Stimulated activated CD4-positive, alpha-beta T cell treated with anti-CD3 and anti-CD28 coated beads, Interleukin-4, amount 100 ng/mL, for 48 hours (primary cell): ENCODE data around the gene VWA5B1.

Experiments
- DNase-seq, 2 donors: peaks; one replicate each; pipeline ENCODE4 v3.0.0-alpha.2; 2020; ENCODE audit warnings: low read depth in 2 of 2

VWA5B1 gene

GRCh38 chr1:20322825-20323612 is 32.3 kb downstream of the VWA5B1 start:
- peak; percentile 30 to 37 for DNase-seq

DNA sequence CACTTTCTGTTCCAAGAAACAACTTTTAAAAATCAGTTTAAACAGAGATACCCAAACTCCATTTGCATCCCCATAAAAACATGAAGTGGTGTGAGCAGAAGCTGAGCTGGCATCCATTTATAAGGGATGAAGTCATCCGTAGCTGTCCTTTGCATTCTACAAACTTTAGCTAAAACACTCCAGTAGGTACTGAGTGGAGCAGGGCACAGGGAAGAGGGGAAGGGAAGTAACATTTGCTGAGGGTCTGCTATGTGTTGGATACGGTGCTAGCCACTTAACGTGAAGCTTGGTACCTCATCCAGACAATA is 32.9 kb downstream of the VWA5B1 start:
- DNase-seq, result no peak

GRCh38 chr1:20324704-20325406 is 34.2 kb downstream of the VWA5B1 start:
- DNase-seq, result no peak

DNA sequence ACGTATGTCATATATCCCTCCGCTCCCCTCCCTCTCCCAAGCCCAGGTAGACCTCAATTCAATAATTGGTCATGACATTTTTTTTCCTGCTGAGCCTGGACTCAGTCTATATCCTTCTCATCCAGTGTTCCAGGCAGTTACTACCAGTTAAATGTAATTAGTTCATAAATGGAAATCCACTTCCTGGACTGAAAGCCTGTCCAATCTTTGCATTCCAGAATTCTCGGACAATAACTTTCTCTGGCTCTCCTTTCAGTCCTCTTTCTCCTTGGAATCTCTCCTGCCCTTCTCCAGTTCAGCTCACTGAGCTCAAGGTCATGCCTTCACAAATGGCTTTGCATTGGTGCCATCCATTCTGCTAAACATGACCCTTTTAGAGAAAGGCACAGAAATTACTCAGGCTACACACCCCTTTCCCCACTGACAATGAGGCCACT is 34.8 kb downstream of the VWA5B1 start:
- no peak for DNase-seq

DNA sequence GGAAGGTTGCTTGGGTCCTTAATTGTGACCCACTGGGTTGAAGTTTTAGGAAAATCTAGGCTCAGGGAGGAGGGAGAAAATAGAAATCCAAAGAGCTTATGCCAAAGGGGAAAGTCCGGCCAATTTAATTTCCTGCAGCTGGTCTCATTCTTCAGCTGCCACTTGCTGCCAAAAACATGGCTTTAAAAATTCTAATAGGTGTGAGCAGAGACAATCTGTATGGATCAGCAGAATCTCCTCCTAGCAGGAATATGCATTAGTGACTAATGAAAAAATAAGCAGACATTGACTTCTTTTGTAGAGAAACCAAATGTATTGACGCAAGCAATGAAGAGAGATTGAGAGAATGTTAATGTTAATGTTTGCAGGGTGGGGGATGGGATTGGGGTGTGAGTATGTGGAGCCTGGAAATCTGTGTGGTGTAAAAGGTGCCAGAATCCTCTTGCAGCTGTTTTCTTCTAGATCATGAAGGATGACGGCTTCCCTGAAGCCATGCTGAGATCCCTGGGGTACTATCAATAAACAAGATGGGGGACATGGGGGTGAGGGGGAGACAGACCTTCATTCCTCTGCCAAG is 35.3 kb downstream of the VWA5B1 start:
- DNase-seq, result no peak

GRCh38 chr1:20327467-20327866 is 36.8 kb downstream of the VWA5B1 start:
- DNase-seq, result no peak

DNA sequence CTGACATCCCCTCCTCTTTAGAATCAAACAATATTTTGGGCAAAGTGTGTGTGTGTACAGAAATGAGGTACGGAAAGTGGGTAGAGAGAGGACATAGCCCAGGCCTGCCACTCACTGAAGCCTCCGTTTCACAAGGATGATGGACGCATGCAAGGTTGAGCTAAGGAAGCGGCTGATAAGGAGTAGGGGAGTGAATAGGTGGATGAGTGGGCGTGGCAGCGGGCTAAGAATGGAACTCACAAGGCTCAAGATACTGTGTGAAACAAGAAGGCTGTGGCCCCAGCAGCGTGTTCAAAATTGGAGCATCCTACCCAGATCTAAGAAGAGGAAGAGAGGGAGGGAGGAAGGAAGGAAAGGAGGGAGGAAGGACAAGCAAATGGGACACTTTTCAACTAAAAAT is 37.5 kb downstream of the VWA5B1 start:
- DNase-seq, result no peak

DNA sequence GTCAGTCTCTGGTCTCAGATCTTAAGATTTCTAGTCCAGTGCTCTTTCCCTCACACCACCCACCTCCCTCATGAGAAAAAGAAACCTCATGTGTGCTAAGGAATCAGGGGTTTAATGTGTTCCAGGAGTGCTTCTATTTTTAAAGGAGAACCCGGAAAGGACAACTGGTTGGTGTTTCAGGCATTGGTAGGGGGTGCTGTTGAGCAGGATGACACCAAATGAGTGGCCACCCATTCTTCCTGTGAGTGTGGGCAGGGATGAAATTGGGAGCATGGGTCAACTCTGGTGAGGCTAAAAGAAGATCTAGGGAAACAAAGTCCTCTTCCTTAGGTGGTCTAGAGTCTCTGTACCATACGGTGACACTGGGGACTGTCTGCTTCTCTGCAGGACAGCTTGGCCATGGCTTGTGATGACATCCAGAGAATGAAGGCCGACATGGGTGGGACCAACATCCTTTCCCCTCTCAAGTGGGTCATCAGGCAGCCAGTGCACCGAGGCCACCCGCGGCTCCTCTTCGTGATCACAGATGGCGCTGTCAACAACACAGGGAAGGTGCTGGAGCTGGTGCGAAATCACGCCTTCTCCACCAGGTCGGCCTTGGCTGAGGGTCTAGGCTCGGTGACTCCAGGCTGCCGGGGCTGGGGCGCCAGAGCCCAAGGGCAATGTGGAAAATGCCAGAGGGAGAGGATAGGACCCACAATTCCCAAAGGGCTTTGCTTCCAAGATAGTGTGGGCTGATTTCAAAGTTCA is 39.3 kb downstream of the VWA5B1 start:
- no peak for DNase-seq

GRCh38 chr1:20334103-20334502 is 43.4 kb downstream of the VWA5B1 start:
- DNase-seq, result no peak

- DNase-seq, result no peak
Observed at GRCh38 chr1:20336105-20336605, 45.5 kb downstream of the VWA5B1 start.

DNA sequence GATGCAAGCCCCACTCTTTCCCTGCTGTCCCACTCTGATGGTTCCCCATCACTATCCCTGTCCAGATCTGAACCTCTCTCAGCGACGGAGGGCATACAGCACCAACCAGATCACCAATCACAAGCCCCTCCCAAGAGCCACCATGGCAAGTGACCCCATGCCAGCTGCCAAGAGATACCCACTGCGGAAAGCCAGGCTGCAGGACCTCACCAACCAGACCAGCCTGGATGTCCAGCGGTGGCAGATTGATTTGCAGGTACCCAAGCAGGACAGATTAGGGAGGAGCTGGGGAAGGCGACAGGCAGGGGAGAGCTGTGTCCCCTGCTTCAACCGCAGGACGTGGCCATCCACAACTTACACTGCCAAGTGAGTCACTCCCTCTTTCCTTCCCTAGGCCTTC is 46.9 kb downstream of the VWA5B1 start:
- no peak for DNase-seq

- DNase-seq, result no peak
Observed at GRCh38 chr1:20339811-20340457, 49.3 kb downstream of the VWA5B1 start.

GRCh38 chr1:20342294-20343148 is 51.8 kb downstream of the VWA5B1 start:
- DNase-seq, result no peak

- DNase-seq, result no peak
Observed at GRCh38 chr1:20343149-20343937, 52.7 kb downstream of the VWA5B1 start.

DNA sequence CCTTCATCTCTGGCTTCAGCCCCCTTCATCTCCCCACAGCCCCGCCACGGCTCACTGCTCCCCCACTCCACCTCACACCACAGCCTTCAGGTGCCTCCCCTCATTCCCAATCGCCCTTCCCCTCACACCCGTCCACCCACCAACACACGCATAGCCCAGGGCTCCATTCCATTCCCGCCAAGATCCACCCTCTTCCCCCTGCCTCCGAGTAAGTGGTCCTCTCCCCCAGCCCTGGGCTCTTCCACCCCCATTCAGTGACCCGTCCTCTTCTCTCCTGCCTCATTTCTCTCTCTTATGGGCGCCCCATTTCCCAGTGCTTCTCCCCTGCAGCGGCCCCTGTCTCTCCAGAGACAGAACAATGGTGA is 53.2 kb downstream of the VWA5B1 start:
- DNase-seq, result no peak

DNA sequence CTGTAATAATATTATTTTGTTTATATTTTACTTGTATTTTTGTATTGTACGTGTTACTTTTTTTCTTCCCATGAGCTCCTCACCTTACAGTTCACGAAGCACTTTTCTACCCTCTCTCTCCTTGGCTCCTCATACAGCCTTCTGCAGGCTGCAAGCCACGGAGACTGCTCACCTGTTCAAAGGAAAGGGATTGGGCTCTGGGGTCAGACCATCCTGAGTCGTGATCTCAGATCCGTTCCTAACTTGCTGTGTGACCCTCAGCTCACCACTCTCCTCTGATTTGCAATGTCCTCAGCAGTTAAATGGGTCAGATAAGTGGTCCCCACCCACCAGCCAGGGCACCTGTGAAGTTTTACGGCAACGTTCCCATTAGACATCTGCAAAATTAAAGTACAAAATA is 54.1 kb downstream of the VWA5B1 start:
- no peak for DNase-seq

DNA sequence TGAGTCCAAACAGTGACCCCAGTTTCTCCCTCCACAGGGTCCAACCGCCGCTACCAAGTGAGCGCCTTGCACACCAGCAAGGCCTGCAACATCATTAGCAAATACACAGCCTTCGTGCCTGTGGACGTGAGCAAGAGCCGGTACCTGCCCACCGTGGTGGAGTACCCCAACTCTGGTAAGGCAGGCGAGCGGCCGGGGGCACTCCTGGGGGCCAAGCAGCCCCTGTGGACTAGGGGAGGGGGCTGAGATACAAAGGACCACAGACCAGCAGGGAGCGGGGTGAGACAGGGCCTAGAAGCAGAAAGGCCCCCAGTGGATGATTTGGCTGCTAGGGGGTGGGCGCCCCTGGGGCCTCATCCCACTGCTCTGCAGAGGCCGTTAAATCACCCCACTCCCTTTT is 54.7 kb downstream of the VWA5B1 start:
- DNase-seq, result no peak

DNA sequence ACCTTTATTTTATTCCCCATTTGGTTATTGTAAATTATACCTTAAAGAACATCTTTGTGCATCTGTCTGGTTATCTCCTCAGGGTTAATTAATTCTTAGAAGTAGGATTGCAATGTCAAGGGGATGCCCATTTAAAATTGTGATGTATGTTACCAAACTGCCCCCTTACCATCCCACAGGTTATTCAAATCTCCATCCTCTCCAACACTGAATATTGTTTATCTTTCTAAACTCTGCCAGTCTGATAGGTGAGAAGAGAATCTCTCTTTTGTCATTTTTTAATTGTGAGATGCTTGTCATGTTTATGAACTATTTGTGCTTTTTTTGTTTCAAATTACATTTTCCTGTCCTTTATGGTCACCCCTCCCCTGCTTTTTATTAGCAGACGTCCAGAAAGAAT is 55.8 kb downstream of the VWA5B1 start:
- DNase-seq, result no peak

DNA sequence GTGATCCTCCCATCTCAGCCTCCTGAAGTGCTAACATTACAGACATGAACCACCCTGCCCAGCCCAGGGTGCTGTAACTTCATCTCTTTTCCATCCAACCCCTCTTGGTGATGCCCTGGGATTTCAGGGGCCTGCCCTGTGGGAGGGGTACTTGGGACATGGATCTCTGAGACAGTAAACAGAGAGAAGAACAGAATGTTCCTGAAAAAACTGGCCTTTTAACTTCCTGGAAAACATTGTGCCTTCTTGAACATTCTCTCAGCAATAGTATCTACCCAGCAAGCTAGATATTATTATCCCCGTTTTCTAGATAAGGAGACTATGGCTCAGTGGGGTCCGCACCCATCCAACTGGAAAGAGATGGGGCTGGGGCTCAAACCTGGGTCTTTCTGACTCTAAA is 57.0 kb downstream of the VWA5B1 start:
- DNase-seq, result no peak

DNA sequence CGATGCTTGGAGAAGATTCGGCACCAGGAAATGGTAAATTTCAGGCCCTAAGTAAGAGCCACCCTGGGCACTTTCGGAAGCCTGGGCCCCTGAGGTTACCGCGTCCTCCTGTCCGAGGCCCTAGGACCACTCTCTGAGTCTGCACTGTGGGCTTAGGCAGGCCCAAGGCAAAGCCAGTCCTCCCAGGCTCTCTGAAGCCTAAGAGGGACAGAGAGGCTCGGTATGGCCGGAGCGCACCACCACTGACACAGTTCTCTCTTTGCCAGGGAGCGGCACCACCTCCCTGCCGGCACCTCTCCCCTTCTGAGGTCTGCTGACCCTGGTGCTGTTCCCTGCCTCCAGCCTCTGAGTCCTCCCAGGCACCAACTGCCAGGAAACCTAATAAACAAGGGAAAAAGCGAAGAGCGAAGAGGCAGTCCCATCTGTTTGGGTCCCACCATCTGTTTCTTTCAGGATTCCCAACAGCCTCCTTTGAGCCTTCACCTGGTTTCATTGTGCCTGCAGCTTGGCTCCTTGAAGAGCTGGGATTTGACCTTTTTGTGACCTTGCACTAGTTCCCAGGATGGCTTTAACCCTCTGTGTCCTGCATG is 57.7 kb downstream of the VWA5B1 start:
- no peak for DNase-seq
